MG63 (cell line): ENCODE data around the gene URB1. TPM values are rescaled to one million over a fixed set of nuclear protein-coding genes. Genes with fewer than 3 reads are reported as not detected.
A peak's percentile ranks its signal among the peaks of the same experiment; 100 is the strongest.
"Not testable (repeated sequence)": the region's sequence is repeated elsewhere in the genome, so short reads cannot be mapped to it uniquely, and the experiment has no call there.

Experiments used
- DNase-seq: peaks from one replicate; pipeline ENCODE4 v3.0.0-alpha.2; 2020
- H3K27me3 ChIP-seq: fragments of 250-450 bp; sonication (Bioruptor Pico); 2 replicates; pipeline ENCODE4 v1.5.1; 2020; ENCODE audit warnings: mild to moderate bottlenecking, moderate library complexity
- H3K36me3 ChIP-seq: fragments of 250-450 bp; sonication (Bioruptor Pico); 2 replicates; pipeline ENCODE4 v1.5.1; 2020; ENCODE audit warnings: mild to moderate bottlenecking, moderate library complexity
- H3K4me3 ChIP-seq: fragments of 250-450 bp; sonication (Bioruptor Pico); 2 replicates; pipeline ENCODE4 v1.5.1; 2020; ENCODE audit warnings: mild to moderate bottlenecking, moderate library complexity
- H3K9me3 ChIP-seq: fragments of 250-450 bp; sonication (Bioruptor Pico); 2 replicates; pipeline ENCODE4 v1.5.1; 2020; ENCODE audit warnings: mild to moderate bottlenecking, moderate library complexity
- total RNA-seq: library from RNA; depleted of rRNA; stranded (reverse); fragments of >200 nt; shearing (Covaris generic); gene quantifications from 2 replicates; pipeline ENCODE4 v1.2.3, GENCODE V29; 2014; ENCODE audit warnings: low replicate concordance

Gene URB1
- total RNA-seq, 1 experiment from 2014 or later: 15.9 TPM

DNA sequence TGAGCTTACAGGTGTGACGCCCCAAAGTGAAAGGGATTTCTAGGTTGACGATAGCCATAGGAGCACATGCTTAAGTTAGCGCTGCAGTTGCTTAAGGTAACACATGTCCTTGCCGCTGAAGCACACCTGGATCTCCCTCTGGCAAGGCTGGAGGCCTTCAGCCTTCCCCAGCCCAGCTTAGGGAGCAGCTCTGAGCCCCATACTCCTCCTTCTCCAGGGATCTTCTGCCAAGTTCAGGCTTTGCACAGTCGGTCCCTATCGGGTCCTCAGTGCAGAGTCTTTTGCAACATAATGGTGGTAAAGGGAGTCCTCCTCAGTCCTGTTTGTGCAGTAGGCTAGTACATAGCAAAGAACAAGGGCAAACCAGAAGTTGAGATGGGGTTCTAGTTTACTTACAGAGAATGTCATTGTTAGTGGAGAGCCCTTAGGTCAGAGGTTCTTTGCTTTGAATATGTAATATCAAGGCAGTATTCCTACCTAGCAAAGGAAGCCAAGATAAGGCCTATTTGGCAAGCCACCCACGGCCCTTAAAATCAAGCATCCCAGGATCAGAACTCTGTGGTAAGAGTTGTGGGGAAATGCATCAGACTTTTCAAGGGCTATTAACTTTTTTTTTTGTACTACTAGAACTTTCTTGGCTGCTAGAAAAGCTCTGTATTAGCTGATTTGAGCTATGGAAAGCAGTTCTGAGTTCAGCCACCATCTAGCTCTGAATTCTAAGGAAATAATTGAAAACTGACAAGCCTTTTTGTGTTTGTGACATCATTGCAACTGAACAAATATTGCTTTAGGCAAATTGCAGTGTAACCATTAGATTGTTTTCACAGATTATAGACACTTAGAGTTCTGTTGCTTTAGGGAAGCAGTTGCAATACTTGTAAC, 21.1 kb upstream of the URB1 start:
- DNase-seq: no peak
- Histone ChIP-seq H3K9me3 (no peaks in the 10 kb centered on the region), H3K27me3 (no peaks in the 10 kb centered on the region), H3K4me3 (no peak overlapping the region), H3K36me3 (no peaks in the 10 kb centered on the region)

DNA sequence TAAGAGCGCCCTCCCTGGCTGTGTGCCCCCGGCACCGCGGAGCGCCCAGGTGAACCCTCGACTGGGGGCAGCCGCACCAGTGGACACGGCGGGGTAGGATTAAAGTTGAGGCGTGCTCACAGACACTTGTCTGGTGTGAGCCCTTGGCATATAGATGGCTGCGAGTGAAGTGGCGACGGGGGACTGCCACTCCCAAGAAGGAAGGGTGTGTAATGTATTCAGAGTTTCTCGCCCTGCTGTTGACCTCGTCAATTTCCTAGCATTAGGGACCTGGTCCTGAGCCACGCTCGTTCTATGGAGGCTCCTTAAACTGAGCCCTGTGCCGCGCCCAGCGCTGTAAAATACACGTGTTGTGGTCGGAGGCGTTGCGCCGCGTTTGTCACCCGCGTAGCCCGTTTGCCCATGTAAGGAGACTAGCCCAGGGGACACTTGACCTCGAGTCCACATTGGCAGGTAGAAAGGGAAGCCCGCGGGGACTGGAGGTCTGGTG, 20.2 kb upstream of the URB1 start:
- no peak overlapping the region for H3K4me3 ChIP-seq
- no peaks in the 10 kb centered on the region for H3K36me3 ChIP-seq
- H3K27me3 ChIP-seq: no peaks in the 10 kb centered on the region
- no peak for DNase-seq
- no peaks in the 10 kb centered on the region for H3K9me3 ChIP-seq

GRCh38 chr21:32412162-32413014, 19.6 kb upstream of the URB1 start, which contains the start of gene EVA1C:
TSS of gene EVA1C (plus strand) at chr21:32412706. CDS start at chr21:32412854, 148 bp downstream.
- Histone ChIP-seq H3K9me3 (no peaks in the 10 kb centered on the region), H3K36me3 (no peaks in the 10 kb centered on the region), H3K27me3 (no peaks in the 10 kb centered on the region), H3K4me3 (peak within 1 kb of the TSS; percentile 53)
- DNase-seq: peak; percentile 50

DNA sequence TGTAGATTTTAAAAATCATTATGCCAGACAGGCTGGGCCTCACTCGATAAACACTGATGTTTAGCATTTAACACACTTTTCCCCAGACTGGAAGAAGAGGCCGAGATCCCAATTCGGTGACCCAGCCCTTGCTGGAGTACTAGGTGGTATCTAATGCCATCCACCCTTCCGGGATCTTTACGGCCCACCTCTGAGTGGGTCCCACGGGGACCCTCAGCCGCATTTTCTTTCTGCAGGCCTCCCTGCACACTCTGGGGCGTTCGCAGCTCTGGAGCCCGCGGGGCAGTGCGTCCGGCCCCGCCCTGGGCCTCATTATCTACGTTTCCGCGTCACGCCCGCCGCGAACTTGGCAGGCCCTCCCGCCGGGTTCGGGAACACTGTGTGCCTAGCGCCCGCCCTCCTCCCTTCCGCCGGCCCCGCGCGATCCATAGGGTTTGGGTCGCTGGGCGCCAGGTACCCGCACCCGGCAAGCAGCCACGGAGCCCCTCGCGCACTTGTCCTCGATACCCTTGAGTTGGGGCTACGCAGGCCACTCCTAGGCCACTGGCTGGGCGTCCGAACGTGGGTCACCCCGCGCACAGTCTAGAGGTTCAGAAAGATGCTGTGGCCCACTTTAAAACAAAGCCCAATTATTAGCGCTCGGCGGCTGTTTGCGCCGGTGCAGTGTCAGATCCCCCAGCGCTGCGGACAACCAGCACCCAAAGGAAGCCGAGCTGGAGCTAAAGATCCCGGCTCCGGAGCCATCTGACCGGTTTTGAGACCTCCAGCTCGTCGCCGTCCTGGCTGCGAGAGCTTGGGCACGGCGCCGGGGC, 18.7 kb upstream of the URB1 start:
- no peaks in the 10 kb centered on the region for H3K9me3 ChIP-seq

GRCh38 chr21:32410916-32411315, 18.1 kb upstream of the URB1 start:
- no peaks in the 10 kb centered on the region for H3K27me3 ChIP-seq
- DNase-seq: no peak
- no peak overlapping the region for H3K4me3 ChIP-seq
- H3K36me3 ChIP-seq: no peaks in the 10 kb centered on the region
- no peaks in the 10 kb centered on the region for H3K9me3 ChIP-seq

More for the DNA sequence above, 18.7 kb upstream of the URB1 start:
- Histone ChIP-seq H3K4me3 (peak overlapping the region; percentile 53), H3K27me3 (no peaks in the 10 kb centered on the region), H3K36me3 (no peaks in the 10 kb centered on the region)
- DNase-seq: peak; percentile 67

- H3K4me3 ChIP-seq: no peak overlapping the region
- H3K27me3 ChIP-seq: no peaks in the 10 kb centered on the region
- H3K9me3 ChIP-seq: no peaks in the 10 kb centered on the region
- DNase-seq: no peak
- H3K36me3 ChIP-seq: no peaks in the 10 kb centered on the region
Measured at GRCh38 chr21:32410291-32410690, 17.5 kb upstream of the URB1 start.

DNA sequence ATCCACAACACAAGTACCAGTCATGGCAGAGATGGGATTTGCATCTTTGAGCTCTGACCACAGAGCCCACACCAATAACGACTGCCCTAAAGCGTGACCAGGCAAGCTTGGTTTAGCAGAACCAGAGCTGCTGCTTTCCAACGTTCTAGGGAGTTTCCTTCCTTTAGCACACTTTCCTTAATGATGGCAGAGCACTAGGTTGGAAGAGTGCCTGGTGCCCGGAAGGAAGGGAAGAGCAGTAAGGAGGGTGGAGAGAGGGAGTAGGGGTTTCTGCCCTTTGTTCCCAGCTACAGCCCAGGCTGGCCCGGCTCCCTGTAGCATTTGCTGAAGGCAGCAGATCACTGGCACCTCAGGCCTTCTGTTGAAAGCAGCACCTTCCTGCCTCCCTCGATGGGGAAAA, 13.6 kb upstream of the URB1 start:
- H3K36me3 ChIP-seq: no peaks in the 10 kb centered on the region
- no peaks in the 10 kb centered on the region for H3K9me3 ChIP-seq
- no peaks in the 10 kb centered on the region for H3K27me3 ChIP-seq
- no peak overlapping the region for H3K4me3 ChIP-seq
- no peak for DNase-seq

- no peaks in the 10 kb centered on the region for H3K36me3 ChIP-seq
- H3K27me3 ChIP-seq: peaks cover 4% of the 10 kb centered on the region
- no peak overlapping the region for H3K4me3 ChIP-seq
- peak; percentile 27 for DNase-seq
- H3K9me3 ChIP-seq: no peaks in the 10 kb centered on the region
Measured at GRCh38 chr21:32403201-32403777, 10.5 kb upstream of the URB1 start.

DNA sequence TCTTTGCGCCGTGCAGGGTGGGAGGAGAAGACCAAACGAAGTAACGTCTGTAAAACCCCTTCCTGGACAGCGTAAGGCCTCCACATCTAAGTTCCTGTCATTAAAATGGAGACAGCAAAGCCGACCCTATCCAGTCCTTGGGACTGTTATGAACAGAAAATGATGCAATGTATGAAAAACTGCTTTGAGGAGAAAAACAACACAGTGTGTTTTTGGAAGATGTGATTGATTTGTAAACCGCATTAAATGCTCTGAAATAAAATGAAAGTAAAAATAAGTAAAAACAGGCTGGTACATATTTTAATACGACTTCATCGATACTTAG, 827 bp upstream of the URB1 start:
- Histone ChIP-seq H3K9me3 (no peaks in the 10 kb centered on the region), H3K27me3 (no peaks in the 10 kb centered on the region), H3K36me3 (peaks cover 22% of the 10 kb centered on the region), H3K4me3 (peak overlapping the region; percentile 95)
- no peak for DNase-seq

GRCh38 chr21:32392299-32392879, 423 bp downstream of the URB1 start:
- no peak for DNase-seq
- peaks cover 27% of the 10 kb centered on the region for H3K36me3 ChIP-seq
- H3K4me3 ChIP-seq: peak overlapping the region; percentile 95
- H3K27me3 ChIP-seq: no peaks in the 10 kb centered on the region
- no peaks in the 10 kb centered on the region for H3K9me3 ChIP-seq

GRCh38 chr21:32391755-32392154, 1.1 kb downstream of the URB1 start:
- Histone ChIP-seq H3K9me3 (no peaks in the 10 kb centered on the region), H3K27me3 (no peaks in the 10 kb centered on the region), H3K4me3 (peak overlapping the region; percentile 95), H3K36me3 (peaks cover 27% of the 10 kb centered on the region)
- no peak for DNase-seq

DNA sequence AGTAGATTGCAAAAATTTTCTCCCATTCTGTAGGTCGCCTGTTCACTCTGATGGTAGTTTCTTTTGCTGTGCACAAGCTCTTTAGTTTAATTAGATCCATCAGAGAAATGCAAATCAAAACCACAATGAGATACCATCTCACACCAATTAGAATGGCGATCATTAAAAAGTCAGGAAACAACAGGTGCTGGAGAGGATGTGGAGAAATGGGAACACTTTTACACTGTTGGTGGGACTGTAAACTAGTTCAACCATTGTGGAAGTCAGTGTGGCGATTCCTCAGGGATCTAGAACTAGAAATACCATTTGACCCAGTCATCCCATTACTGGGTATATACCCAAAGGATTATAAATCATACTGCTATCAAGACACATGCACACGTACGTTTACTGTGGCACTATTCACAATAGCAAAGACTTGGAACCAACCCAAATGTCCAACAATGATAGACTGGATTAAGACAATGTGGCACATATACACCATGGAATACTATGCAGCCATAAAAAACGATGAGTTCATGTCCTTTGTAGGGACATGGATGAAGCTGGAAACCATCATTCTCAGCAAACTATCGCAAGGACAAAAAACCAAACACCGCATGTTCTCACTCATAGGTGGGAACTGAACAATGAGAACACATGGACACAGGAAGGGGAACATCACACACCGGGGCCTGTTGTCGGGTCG, 2.1 kb downstream of the URB1 start:
- not testable (repeated sequence) for H3K27me3 ChIP-seq, DNase-seq, H3K9me3 ChIP-seq, H3K4me3 ChIP-seq
- H3K36me3 ChIP-seq: peaks cover 27% of the 10 kb centered on the region

GRCh38 chr21:32389337-32390015, 3.3 kb downstream of the URB1 start:
- no peak overlapping the region for H3K4me3 ChIP-seq
- DNase-seq: no peak
- H3K36me3 ChIP-seq: peaks cover 35% of the 10 kb centered on the region
- no peaks in the 10 kb centered on the region for H3K9me3 ChIP-seq
- no peaks in the 10 kb centered on the region for H3K27me3 ChIP-seq

- Histone ChIP-seq H3K27me3 (no peaks in the 10 kb centered on the region), H3K9me3 (no peaks in the 10 kb centered on the region), H3K4me3 (no peak overlapping the region), H3K36me3 (peaks cover 45% of the 10 kb centered on the region)
- no peak for DNase-seq
Measured at GRCh38 chr21:32388306-32388705, 4.5 kb downstream of the URB1 start.

DNA sequence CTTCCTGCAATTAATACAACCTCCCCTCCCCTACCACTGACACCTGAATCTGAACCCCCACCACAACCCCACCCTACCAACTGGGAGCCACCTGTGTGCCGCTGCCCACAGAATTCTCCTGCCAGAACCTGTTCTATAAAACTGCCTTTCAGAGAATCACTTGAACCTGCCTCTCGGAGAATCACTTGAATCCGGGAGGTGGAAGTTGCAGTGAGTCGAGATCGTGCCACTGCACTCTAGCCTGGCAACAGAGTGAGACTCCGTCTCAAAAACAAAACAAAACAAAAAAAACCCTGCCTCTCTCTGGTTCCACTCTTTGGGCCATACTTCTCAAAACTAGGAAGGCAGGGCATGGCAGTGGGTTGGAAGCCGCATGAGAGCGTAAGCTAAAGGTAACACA, 5.7 kb downstream of the URB1 start:
- no peak for DNase-seq
- peaks cover 56% of the 10 kb centered on the region for H3K36me3 ChIP-seq
- no peaks in the 10 kb centered on the region for H3K9me3 ChIP-seq
- no peaks in the 10 kb centered on the region for H3K27me3 ChIP-seq
- no peak overlapping the region for H3K4me3 ChIP-seq
